ENCODE results near the gene TBC1D2.
"Not testable (repeated sequence)": the region's sequence is repeated elsewhere in the genome, so short reads cannot be mapped to it uniquely, and the experiment has no call there.

Gene TBC1D2

GRCh38 chr9:98185611-98186171 is 69.8 kb downstream of the TBC1D2 start:
- DNase-seq, result peak; percentile 32

DNA sequence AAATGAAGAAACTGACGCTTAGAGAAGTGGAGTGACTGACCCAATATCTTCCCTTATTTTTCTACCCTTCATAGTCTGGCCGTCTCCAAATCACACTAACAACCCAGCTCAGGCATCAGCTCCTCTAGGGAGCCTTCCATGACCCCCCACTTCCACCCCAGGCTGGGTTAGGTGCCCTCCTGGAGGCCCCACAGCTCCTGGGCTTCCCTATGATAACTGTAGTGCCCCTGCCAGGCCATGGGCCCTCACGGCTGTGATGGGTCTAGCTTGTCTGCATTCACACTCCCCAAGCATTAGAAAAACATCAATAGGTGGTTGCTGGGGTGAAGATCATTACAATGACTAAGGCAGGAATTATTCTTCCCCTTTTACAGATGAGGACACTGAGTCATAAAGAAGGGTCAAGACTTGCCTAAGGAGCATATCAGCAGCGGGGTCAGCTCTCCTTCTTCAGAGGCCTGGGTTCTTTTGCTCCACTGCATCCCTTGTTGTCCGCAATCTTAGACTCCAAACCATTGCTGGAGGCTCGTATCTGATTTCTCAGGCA is 70.4 kb downstream of the TBC1D2 start:
- DNase-seq, result no peak

GRCh38 chr9:98184326-98184725 is 71.1 kb downstream of the TBC1D2 start:
- DNase-seq, result no peak

GRCh38 chr9:98182889-98183599 is 72.4 kb downstream of the TBC1D2 start:
- DNase-seq, result no peak

DNA sequence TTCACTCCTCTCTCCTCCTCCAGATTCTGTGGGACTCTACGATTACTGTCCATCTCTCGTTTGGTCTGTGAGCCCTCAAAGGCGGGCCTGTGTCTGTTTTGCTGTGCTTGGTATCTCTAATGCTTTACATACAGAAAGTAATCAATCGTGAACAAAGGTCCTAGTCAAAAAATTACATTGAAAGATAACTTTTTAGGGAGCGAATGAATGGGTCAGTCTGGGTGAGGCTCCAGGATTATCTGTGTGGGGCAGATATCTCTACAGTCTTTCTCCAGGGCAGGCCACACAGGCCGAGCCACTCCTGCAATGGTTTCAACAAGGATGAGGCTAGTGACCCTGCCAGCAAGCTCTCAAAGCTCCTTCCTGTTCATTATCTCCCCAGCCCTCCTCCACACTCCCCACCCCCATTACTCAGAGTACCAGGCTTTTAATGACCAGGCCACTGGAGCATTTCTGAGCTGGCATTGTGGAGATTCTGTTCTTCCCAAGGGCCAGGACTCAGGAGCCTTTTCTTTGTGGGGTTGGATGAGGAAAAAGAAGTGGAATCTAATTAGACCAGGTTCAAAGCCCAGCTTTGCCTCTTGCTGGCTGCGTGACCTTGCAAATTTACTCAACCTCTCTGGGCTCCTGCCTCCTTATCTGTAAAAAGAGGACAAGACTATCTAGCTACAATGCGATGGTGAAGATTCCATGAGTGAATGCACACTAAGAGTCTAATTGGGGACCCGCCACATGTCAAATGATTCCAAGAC is 73.2 kb downstream of the TBC1D2 start:
- DNase-seq, result no peak

DNA sequence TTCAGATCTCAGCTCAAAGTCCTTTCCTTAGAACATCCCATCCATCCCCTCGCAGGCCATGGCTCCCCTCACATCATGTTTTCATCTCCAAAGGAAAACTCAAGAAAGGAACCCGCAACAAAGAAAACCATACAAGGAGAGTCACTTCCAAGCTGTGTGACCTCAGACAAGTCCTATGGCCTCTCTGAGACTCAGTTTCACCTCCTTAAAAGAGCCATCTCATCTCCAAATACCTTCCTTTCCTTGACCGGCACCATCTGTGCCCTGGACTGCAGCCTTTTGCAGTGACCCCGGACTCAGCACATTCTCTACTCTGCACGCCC is 73.7 kb downstream of the TBC1D2 start:
- DNase-seq, result no peak

GRCh38 chr9:98180996-98181395 is 74.5 kb downstream of the TBC1D2 start:
- no peak for DNase-seq

- no peak for DNase-seq
Observed at GRCh38 chr9:98178874-98179850, 76.3 kb downstream of the TBC1D2 start.

- DNase-seq, result no peak
Observed at GRCh38 chr9:98176391-98177259, 78.8 kb downstream of the TBC1D2 start.

DNA sequence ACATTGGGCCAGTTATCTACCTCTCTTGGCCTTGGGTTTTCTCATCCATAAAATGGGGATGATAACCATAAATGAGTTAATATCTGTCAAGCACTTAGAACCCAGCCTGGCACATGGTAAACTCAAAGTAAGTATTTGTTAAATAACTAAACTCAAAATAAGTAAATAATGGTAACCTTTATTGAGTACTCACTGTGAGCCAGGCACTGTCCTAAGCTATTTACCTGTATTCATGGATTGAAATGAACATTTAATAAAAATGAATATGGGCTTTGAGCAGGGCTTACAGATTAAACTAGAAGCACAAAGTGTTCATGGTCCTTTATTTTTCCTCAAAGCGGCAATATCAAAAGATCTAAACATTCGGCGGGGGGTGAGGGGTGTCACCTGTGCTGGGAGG is 79.7 kb downstream of the TBC1D2 start:
- DNase-seq, result no peak

DNA sequence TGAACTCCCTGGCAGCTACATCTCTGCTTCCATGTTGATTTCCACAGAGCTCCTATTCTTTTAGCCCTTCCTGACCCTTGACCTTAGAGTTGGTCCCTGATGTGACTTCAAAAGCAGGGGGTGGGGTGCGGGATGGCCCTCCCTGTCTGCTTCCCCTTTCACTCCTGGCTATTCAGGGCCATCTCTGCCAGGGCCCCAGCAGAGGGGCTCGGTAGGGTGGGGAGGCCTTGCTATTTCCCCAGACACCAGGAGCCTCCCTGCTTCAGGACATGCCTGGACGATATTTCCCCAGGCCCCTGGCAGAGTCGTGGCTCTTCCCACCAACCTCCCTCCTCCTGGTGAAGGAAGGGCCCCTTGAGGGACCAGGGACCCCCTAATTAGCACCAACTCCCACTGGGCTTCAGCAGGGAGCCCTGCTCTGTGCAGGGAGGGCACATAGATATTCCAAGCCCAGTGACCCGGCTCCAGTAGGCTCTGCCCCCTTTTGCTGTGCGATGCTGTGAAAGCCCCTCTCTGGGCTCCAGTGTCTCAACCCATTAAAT is 80.3 kb downstream of the TBC1D2 start:
- no peak for DNase-seq

DNA sequence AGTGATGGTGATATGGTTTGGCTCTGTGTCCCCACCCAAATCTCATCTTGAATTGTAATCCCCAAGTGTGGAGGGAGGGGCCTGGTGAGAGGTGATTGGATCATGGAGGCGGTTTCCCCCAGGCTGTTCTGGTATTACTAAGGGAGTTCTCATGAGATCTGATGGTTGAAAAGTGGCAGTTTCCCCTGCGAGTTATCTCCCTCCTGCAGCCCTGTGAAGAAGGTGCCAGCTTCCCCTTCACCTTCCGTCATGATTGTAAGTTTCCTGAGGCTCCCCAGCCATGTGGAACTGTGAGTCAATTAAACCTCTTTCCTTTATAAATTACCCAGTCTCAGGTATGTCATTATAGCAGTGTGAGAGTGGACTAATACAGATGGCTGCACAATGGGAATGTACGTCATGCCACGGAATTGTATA is 80.9 kb downstream of the TBC1D2 start:
- not testable (repeated sequence) for DNase-seq

DNA sequence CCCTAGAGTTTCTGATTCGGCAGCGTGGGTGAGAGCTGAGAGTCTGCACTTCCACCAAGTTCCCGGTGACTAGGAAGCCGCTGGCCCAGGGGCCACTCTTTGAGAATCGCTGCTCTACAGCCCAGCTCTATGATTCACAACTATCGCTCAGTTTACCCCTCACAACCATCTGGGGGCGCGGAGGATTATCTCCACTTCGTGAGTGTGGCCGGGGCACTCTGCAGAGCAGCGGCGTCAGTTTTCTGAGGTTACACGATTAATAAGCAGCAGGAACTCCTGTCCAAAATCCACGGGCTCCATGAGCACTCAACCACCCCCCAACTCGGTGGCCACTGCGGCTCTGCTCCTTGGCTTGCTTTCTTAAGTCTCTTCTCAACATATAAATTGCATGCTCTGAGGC is 82.3 kb downstream of the TBC1D2 start:
- no peak for DNase-seq

DNA sequence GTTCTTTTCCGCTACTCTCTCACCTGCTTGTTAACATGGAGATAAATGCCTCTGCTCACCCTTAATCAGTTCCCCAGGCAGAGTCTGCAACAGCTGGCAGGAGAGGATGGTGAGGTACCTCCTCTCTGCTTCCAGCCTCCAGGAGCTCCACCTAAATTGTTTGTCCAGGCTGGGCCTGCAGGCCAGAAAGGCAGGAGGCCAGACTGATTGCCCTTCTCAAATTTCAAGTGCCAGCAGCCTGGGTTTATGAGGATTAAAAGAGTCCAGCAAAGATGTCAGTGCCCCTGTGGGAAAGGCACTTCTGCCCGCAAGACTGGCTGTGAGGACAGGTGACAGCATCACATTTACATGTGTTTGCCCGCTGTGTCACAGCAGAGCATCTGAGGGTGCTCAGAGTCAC is 82.8 kb downstream of the TBC1D2 start:
- no peak for DNase-seq

GRCh38 chr9:98171176-98171925 is 84.1 kb downstream of the TBC1D2 start:
- no peak for DNase-seq

DNA sequence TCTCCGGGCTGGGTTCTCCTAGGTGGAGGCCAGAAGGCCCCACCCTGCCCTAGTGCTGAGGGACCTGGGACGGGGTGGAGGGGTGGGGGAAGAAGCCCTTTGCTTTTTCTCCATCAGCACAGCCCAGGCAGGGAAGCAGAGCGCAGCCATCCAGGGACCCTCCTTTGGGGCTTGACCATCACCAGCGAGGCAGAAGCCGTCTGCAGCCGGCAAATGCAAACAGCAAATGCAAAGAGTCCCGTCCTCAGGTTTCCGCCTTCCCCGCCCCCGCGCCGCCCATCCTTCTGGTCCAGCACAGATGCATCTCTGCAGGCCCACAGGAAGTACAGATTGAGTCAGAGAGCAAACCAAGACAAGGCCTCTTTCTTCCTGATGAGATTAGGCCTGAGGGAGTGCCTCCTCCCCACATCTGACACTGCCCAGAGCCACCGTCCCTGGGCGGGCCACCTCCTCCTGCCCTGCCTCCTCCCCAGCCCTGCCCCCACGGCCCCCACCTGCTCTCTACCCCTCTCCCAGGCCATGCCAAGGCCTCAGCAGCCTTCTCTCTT is 86.4 kb downstream of the TBC1D2 start:
- peak; percentile 71 for DNase-seq

DNA sequence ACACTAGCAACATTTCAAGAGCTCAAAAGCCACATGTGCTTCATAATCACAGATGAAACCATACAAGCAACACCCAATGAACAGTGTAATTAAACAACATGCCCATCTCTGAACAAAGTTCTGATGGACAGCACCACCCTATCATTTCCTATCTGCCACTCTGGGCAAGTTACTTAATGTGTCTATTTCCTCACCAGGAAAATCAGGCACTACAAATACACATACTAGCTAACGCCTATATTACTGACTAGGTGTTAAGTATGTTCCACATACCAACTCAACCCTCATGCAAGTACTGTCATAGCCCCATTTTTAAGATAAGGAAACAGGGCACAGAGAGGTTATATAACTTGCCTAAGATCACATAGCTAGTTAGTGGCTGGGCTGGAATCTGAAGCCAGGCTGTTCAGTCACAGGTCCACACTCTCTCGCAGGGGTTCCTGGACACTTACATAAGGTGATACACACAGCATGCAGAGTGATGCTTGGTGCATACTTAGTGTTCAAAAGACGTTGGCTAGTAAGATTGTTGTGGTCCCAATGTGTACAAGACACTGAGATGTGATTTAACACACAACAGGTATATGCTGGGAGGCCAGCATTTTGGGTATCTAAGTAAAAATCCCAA is 87.2 kb downstream of the TBC1D2 start:
- DNase-seq, result no peak

GRCh38 chr9:98164912-98165311 is 90.5 kb downstream of the TBC1D2 start:
- no peak for DNase-seq

DNA sequence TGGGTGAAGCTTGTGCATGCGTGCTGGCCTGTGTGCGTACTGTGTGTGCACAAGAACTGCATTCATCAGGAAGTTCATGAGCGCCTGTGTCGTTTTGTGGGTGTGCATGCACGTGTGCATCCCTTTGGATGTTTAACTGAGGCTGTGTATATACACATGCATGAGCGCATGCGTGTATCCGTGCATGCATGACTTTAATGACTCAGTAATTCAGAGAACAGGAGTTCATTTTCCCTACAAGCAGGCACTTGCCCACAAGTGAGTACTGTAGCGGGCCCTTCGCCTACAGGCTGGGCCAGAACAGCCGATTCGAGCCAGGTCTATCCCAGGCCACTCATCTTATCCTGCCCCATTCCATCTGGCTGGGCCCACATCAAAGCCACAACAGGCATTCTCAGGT is 92.8 kb downstream of the TBC1D2 start:
- no peak for DNase-seq

- DNase-seq, result no peak
Observed at GRCh38 chr9:98161851-98162250, 93.6 kb downstream of the TBC1D2 start.

All from right hindlimb (tissue), 1 donor.